Measurements from ENCODE around the gene RNF123.
"Not testable (repeated sequence)": the region's sequence is repeated elsewhere in the genome, so short reads cannot be mapped to it uniquely, and the experiment has no call there.

The RNF123 gene

GRCh38 chr3:49680493-49681231, 8.7 kb upstream of the RNF123 start:
- no peak for DNase-seq (ENCODE audit: low read depth in 1 of 2, low spot score in 1 of 2)

GRCh38 chr3:49681232-49681522, 8.2 kb upstream of the RNF123 start:
- no peak for DNase-seq (ENCODE audit: low read depth in 1 of 2, low spot score in 1 of 2)

GRCh38 chr3:49681543-49681942, 7.8 kb upstream of the RNF123 start:
- DNase-seq (ENCODE audit: low read depth in 1 of 2, low spot score in 1 of 2): no peak

DNA sequence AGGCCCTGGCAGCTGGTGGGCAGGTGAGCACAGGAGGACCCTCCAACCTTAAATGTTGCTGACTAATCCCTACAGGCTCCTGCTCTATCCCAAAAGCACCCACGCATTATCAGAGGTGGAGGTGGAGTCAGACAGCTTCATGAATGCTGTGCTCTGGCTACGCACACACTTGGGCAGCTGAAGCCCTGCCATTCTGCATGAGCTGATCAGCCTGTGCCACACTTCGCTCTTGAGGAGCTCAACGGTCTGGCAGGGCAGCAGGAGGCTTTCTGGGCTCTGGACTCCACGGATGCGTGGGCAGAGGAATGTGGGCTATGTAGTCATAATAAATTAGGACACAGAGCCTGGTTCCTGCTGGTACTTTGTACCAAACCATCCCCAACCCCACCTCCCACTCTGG, 6.2 kb upstream of the RNF123 start:
- DNase-seq (ENCODE audit: low read depth in 1 of 2, low spot score in 1 of 2): no peak

DNA sequence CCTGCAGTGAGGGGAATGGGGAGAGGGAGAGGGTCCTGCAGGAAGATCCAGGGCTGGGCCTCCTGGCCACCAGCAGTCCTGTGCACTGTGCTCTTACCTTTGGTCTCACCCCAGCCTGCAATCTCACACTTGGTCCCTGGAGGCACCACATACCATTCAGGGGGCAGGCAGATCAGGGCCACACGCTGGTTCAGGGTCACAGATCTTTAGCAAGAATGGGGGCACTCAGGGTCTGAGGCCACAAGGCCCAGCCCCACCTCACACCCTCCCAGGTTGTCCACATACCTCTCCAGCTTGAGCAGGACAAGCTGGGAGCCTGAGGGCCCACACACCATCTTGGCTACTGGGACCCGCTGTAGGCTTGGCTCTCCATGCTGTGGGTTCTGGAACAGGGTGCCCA, 4.9 kb upstream of the RNF123 start:
- not testable (repeated sequence) for DNase-seq (ENCODE audit: low read depth in 1 of 2, low spot score in 1 of 2)

- DNase-seq (ENCODE audit: low read depth in 1 of 2, low spot score in 1 of 2): not testable (repeated sequence)
Observed at GRCh38 chr3:49685103-49685502, 4.3 kb upstream of the RNF123 start.

DNA sequence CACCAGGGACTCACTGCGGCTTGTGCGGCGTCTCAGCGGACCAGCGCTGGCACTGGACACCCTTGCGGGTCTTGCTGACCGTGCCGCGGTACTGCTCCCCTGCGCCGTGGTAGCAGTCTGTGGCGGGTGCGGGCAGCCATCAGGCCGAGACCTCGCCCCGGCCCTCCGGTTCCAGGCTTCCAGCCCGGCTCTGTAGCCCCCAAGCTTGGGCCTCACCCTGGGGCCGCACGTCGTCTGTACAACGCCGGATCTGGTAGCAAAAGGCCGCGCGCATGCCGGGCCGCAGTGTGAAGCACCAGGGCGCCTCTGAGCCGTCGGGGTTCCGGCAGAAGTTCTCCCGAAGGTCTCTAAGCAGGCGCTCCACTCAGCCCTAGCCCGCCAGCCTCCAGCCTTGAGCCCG, 3.5 kb upstream of the RNF123 start:
- DNase-seq (ENCODE audit: low read depth in 1 of 2, low spot score in 1 of 2): not testable (repeated sequence)

- not testable (repeated sequence) for DNase-seq (ENCODE audit: low read depth in 1 of 2, low spot score in 1 of 2)
Observed at GRCh38 chr3:49686346-49686745, 3.0 kb upstream of the RNF123 start.

- peak in 1 of 2 donors; percentile 20 for DNase-seq (ENCODE audit: low read depth in 1 of 2, low spot score in 1 of 2)
Observed at GRCh38 chr3:49686769-49687423, 2.5 kb upstream of the RNF123 start.

- DNase-seq (ENCODE audit: low read depth in 1 of 2, low spot score in 1 of 2): not testable (repeated sequence)
Observed at GRCh38 chr3:49687424-49687795, 1.9 kb upstream of the RNF123 start.

DNA sequence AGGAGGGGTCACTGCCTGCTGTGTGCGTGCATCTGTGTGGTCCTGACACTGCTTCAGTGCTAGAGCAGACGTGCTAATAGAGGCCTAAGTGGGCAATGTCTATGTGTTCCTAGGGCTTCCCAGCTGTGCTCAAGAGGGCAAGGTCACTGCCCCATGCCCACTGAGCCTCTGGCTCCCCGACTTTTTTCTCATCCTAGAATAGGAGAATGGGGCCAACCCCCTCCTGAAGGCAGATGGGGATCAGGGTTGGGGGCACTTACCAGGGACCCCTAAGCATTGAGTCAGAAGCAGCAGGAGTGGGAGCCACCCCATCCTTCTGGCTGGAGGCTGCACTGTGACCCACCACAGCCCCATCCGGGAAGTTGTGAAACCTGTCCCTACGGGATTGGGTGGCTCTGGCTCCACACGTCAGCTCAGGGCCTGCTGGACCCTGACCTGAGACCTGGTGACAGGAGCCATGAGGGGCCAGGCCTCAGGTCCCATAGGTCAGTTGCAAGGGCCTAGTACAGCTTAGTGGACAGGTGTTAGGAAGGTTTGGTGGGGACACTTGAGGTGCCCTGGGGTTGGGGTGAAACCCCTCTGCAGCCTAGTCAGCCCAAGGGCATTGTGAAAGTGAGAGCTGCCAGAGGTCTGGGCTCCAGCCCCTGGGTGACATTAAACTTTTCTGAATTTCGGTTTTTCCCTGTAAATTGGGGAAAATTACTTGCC, 865 bp upstream of the RNF123 start:
- DNase-seq (ENCODE audit: low read depth in 1 of 2, low spot score in 1 of 2): not testable (repeated sequence)

- not testable (repeated sequence) for DNase-seq (ENCODE audit: low read depth in 1 of 2, low spot score in 1 of 2)
Observed at GRCh38 chr3:49689908-49690624, 709 bp downstream of the RNF123 start.

DNA sequence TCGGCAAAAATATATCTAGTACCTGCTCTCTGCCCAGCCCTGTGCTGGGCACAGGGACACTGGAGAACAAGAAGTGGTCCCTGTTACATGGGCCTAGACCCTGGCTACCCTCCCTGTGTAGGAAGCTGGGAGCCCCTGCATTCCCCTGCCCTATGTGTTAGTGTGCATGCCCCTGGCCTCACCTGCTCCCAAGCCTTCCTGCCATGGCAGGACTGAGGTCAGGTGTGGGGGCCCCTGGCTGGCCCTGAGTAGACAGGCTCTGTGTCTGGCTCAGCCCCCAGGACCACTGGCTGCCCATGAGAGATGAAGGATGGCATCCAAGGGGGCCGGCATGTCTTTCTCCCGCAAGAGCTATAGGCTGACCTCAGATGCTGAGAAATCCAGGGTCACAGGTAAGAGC, 1.5 kb downstream of the RNF123 start:
- not testable (repeated sequence) for DNase-seq (ENCODE audit: low read depth in 1 of 2, low spot score in 1 of 2)

GRCh38 chr3:49691481-49691880, 2.1 kb downstream of the RNF123 start:
- DNase-seq (ENCODE audit: low read depth in 1 of 2, low spot score in 1 of 2): not testable (repeated sequence)

- not testable (repeated sequence) for DNase-seq (ENCODE audit: low read depth in 1 of 2, low spot score in 1 of 2)
Observed at GRCh38 chr3:49694409-49695070, 5.2 kb downstream of the RNF123 start.

DNA sequence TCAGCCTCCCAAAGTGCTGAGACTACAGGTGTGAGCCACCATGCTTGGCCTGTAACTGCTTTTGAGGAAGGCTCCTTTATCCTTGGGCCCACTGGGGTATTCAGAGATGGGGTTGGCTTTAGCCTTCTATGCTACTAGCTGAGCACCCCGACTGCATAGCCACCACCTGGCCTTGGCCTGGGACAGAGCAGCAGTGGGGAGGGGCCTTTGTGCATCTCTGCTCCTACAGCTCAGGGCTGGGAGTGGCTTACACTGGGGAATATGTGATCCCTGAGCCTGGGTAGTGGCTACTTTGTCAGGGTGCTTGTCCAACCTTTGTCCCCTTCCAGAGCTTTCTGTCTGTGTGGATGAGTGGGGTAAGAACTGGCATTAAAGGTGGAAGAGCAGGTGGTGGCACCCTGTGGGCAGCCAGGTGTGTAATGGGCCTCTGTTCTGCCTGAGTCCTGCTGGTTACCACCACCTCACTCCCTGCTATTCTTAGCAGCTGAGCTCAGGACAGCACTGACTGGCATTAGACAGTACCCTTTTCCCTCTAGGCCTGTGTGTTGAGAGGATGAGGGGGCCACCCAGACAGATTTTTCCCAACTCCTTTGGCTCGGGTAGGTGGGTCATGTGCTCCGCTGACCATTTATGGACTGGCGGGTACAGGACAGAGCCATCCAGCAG, 6.1 kb downstream of the RNF123 start:
- DNase-seq (ENCODE audit: low read depth in 1 of 2, low spot score in 1 of 2): not testable (repeated sequence)

- DNase-seq (ENCODE audit: low read depth in 1 of 2, low spot score in 1 of 2): no peak
Observed at GRCh38 chr3:49699281-49699979, 10.1 kb downstream of the RNF123 start.

DNA sequence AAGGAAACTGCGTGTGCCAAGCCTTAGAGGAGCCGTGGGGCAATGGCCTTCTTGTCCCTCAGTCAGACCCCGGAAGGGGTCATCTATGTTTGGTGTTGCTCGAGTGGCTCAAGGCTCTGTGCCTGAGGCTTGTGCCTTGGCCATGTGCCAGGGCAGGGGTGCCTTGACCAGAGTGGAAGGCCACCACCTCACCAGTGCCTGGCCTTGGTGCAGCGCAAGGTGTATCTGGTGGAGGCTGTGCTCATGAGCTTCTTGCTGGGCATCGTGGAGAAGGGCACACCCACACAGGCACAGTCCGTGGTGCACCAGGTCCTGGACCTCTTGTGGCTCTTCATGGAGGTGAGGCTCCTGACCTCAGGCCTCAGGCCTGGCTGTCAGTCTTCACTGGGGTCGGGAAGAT, 10.7 kb downstream of the RNF123 start:
- DNase-seq (ENCODE audit: low read depth in 1 of 2, low spot score in 1 of 2): no peak

- DNase-seq (ENCODE audit: low read depth in 1 of 2, low spot score in 1 of 2): no peak
Observed at GRCh38 chr3:49700453-49701128, 11.2 kb downstream of the RNF123 start.

Measured in activated CD4-positive, alpha-beta T cell treated with anti-CD3 and anti-CD28 coated beads, Interleukin-2, amount 50 U/mL, for 24 hours (primary cell).